Neural crest cell (in vitro differentiated cells): ENCODE measurements around the gene PMM2. TPM values are rescaled to one million over a fixed set of nuclear protein-coding genes. Genes with fewer than 3 reads are reported as not detected.

Experiments used
- DNase-seq: peaks from one replicate; pipeline ENCODE4 v3.0.0; 2021; ENCODE audit warnings: low read depth, mixed read lengths, low spot score
- H3K27ac Mint-ChIP-seq: one replicate; pipeline ENCODE4 v1.8.0; 2021; ENCODE audit warnings: mild to moderate bottlenecking, mixed read lengths; ENCODE audit not compliant: unreplicated experiment
- H3K27me3 Mint-ChIP-seq: 2 replicates; pipeline ENCODE4 v1.8.0; 2021; ENCODE audit warnings: low read depth, mild to moderate bottlenecking, mixed read lengths
- H3K36me3 Mint-ChIP-seq: 2 replicates; pipeline ENCODE4 v1.8.0; 2021; ENCODE audit warnings: low read depth, mild to moderate bottlenecking, mixed read lengths
- H3K4me1 Mint-ChIP-seq: 2 replicates; pipeline ENCODE4 v1.8.0; 2021; ENCODE audit warnings: mixed read lengths
- H3K4me3 Mint-ChIP-seq: one replicate; pipeline ENCODE4 v1.8.0; 2021; ENCODE audit warnings: mild to moderate bottlenecking, mixed read lengths
- H3K9me3 Mint-ChIP-seq: 2 replicates; pipeline ENCODE4 v1.8.0; 2021; ENCODE audit warnings: mixed read lengths
- total RNA-seq: library from RNA; stranded (reverse); gene quantifications from 2 replicates; pipeline ENCODE4 v1.2.1, GENCODE V29; 2021
- TF ChIP-seq, protein P1 (sequence below): fragments of 200-600 bp; sonication (generic); conservative IDR thresholded peaks from 2 replicates; pipeline ENCODE4 v1.5.0; 2021; ENCODE audit warnings: antibody characterized with exemption, mild to moderate bottlenecking

PMM2 gene
- total RNA-seq, 1 donor from 2014 or later, result 21.5 TPM

DNA sequence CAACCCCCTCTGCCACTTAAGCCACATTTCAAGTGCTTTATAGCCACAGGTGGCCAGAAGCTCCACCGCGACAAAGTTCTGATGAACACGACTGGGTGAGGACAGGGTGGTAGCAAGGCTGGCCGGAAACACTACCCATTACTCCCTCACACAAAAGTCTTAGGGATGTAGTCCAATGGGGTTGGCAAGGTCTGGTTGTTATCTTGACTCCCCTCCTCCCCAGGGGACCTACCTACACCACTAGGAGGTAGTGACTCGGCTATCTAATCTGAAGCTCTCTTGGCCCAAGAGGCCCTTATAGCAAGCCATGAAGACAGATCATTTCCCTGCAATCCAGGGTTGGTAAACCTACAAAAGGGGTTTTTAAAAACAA lies 92.9 kb downstream of the PMM2 start:
- Mint-ChIP-seq H3K4me1 (peaks cover 36% of the 10 kb centered on the region), H3K27me3 (peaks cover 7% of the 10 kb centered on the region), H3K36me3 (peaks cover 31% of the 10 kb centered on the region), H3K27ac (no peak overlapping the region), H3K4me3 (no peak overlapping the region), H3K9me3 (no peaks in the 10 kb centered on the region)
- TF ChIP-seq, protein P1, sequence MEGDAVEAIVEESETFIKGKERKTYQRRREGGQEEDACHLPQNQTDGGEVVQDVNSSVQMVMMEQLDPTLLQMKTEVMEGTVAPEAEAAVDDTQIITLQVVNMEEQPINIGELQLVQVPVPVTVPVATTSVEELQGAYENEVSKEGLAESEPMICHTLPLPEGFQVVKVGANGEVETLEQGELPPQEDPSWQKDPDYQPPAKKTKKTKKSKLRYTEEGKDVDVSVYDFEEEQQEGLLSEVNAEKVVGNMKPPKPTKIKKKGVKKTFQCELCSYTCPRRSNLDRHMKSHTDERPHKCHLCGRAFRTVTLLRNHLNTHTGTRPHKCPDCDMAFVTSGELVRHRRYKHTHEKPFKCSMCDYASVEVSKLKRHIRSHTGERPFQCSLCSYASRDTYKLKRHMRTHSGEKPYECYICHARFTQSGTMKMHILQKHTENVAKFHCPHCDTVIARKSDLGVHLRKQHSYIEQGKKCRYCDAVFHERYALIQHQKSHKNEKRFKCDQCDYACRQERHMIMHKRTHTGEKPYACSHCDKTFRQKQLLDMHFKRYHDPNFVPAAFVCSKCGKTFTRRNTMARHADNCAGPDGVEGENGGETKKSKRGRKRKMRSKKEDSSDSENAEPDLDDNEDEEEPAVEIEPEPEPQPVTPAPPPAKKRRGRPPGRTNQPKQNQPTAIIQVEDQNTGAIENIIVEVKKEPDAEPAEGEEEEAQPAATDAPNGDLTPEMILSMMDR, result no peak
- no peak for DNase-seq

DNA sequence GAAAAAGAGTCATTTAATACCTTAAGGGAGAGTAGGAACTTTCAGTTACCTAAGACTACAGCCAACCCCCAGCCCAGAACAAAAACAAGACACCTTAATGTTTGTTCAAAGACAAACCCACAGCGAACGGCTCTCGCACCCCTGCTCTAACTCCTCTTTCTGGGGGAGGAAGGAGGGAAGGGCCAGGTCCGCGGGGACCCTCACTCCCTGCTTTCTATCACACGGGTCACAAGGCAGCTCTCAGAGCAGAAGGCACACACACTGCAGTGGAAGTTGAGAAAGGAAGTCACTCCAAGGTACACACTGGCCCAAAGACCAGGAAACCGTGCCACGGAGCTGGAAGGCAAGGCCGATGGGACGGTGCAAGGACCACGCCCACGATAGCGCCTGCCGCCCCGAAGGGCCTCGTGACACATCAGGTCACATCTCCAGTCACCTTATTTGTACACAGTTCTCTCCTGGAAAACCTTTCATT lies 94.5 kb downstream of the PMM2 start:
- no peaks in the 10 kb centered on the region for H3K27me3 Mint-ChIP-seq
- peaks cover 28% of the 10 kb centered on the region for H3K36me3 Mint-ChIP-seq
- no peak overlapping the region for H3K4me3 Mint-ChIP-seq
- H3K9me3 Mint-ChIP-seq, result no peaks in the 10 kb centered on the region
- no peak for DNase-seq
- peaks cover 30% of the 10 kb centered on the region for H3K4me1 Mint-ChIP-seq
- TF ChIP-seq, protein P1, result no peak
- no peak overlapping the region for H3K27ac Mint-ChIP-seq

DNA sequence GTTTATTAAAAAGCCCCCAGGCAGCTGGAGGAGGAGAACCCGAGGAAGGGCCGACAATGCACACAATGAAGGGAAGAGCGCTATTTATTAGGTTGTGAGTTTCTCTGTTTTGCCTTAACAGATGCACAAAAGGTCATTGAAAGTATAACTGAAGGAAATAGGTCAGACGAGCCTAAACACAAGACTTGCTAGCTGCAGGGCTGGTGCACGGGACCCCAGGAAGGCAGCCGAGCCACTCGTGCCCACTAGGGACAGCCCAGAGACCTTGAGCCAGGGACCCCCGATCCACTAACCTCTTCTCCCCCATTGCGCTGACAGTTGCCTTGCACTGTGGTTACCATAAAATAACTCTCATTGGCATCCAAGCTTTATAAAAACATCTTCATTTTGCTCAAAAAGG lies 95.8 kb downstream of the PMM2 start:
- H3K27ac Mint-ChIP-seq, result no peak overlapping the region
- H3K9me3 Mint-ChIP-seq, result no peaks in the 10 kb centered on the region
- peaks cover 31% of the 10 kb centered on the region for H3K36me3 Mint-ChIP-seq
- no peaks in the 10 kb centered on the region for H3K27me3 Mint-ChIP-seq
- no peak for DNase-seq
- TF ChIP-seq, protein P1, result no peak
- H3K4me1 Mint-ChIP-seq, result peaks cover 30% of the 10 kb centered on the region
- H3K4me3 Mint-ChIP-seq, result peak overlapping the region; percentile 6

DNA sequence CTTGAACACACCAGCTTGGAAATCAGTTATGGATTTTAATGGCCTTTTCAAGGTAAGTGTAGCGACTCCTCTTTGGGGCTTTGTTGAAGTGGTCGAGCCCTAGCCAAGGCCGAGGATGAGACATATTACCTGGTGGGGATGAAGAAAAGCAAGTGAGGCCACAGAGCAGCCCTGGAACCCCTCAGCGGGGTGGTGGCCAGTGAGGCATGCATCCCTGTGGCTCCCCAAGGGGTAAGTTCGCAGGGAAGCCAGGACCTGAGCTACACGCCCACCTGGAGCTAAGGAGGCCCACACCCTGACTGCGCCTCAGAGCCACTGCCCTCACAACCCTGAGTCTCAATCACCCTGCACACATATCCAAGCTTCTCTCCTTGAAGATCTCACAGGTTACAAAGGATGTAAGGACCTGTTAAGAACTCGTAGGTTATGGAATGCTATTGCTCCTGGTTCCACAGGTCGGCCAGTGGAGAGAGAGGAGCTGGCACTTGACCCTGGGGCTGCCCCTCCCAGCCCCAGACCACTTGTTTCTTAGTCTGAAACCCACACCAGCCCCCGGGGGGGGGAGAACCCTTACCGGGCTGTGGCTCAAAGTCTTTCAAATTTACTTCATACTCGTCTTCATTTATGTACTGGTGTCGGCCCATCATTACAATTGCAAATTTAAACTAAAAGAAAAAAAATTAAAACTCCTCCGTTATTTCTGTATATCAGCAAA lies 96.5 kb downstream of the PMM2 start:
- H3K27ac Mint-ChIP-seq, result peak overlapping the region; percentile 78

DNA sequence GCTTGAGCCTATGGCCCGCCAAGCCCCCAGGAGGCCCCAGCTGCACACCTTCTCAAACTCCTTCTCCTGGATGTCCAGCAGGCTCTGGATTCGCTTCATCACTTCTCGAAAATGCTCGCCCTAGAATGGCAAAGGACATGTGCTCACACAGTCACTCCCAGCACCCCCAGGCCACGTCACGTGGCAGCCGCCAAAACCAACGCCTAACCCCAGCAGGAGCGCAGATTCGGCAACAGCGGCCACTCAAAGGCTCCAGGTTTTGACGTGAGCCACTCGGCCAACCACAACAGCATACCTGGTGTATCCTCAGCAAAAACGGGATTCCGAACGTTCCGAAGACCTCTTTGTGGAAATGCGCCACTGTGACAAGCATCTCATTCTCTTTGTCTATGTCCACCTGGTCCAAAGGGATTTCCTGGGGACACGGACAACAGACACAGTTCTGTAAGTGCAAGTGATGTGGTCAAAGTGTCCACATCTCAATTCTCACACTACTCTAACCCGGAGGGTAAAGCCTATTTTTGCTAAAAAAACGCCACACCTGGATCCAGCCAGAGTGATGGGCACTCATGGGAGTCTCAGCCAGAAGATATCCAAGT lies 97.2 kb downstream of the PMM2 start:
- no peaks in the 10 kb centered on the region for H3K9me3 Mint-ChIP-seq
- peaks cover 32% of the 10 kb centered on the region for H3K36me3 Mint-ChIP-seq
- no peak for DNase-seq
- TF ChIP-seq, protein P1, result no peak
- H3K27me3 Mint-ChIP-seq, result no peaks in the 10 kb centered on the region
- H3K4me1 Mint-ChIP-seq, result peaks cover 30% of the 10 kb centered on the region
- no peak overlapping the region for H3K4me3 Mint-ChIP-seq
- peak overlapping the region; percentile 78 for H3K27ac Mint-ChIP-seq

More for the DNA sequence above, 96.5 kb downstream of the PMM2 start:
- Mint-ChIP-seq H3K9me3 (no peaks in the 10 kb centered on the region), H3K27me3 (no peaks in the 10 kb centered on the region), H3K36me3 (peaks cover 32% of the 10 kb centered on the region), H3K4me1 (peaks cover 30% of the 10 kb centered on the region), H3K4me3 (no peak overlapping the region)
- DNase-seq, result no peak
- TF ChIP-seq, protein P1, result no peak
